Esophagus (tissue), 2 donors: Measurements from ENCODE around the gene DCN. TPM values are rescaled to one million over a fixed set of nuclear protein-coding genes. Genes with fewer than 3 reads are reported as not detected.

Experiments
- H3K27ac ChIP-seq, 2 donors: one replicate each; pipeline ENCODE4 v1.5.1; 2013; ENCODE audit warnings: low read depth in 2 of 2, mild to moderate bottlenecking in 2 of 2, inconsistent platforms in 1 of 2, low read length in 1 of 2, moderate library complexity in 1 of 2
- H3K27me3 ChIP-seq, 2 donors: one replicate each; pipeline ENCODE4 v1.6.1; 2013; ENCODE audit warnings: low read length in 2 of 2, control low read depth in 1 of 2, mild to moderate bottlenecking in 1 of 2; ENCODE audit not compliant: insufficient read depth in 2 of 2, control insufficient read depth in 1 of 2
- H3K36me3 ChIP-seq, 2 donors: one replicate each; pipeline ENCODE4 v1.6.1; 2013; ENCODE audit warnings: low read length in 1 of 2; ENCODE audit not compliant: control insufficient read depth in 2 of 2, insufficient read depth in 2 of 2
- H3K4me1 ChIP-seq, 2 donors: one replicate each; pipeline ENCODE4 v1.6.1; 2013; ENCODE audit warnings: low read length in 1 of 2; ENCODE audit not compliant: control insufficient read depth in 2 of 2, insufficient read depth in 2 of 2
- H3K4me3 ChIP-seq, 2 donors: one replicate each; pipeline ENCODE4 v1.5.1; 2013; ENCODE audit warnings: low read length in 2 of 2, mild to moderate bottlenecking in 2 of 2, low read depth in 1 of 2, moderate library complexity in 1 of 2
- H3K9me3 ChIP-seq, 2 donors: one replicate each; pipeline ENCODE4 v1.6.1; 2013; ENCODE audit warnings: mild to moderate bottlenecking in 2 of 2, low read depth in 1 of 2, low read length in 1 of 2, moderate library complexity in 1 of 2; ENCODE audit not compliant: control insufficient read depth in 2 of 2, insufficient read depth in 1 of 2
- WGBS, 2 donors: extraction: QIAGEN DNeasy Blood & Tissue Kit; methylation state at CpG; one replicate each; pipeline ENCODE4 v1.1.7; 2013; 5-methylcytosine and 5-hydroxymethylcytosine counted together
- polyA plus RNA-seq, 2 donors: library from polyadenylated mRNA; stranded (reverse); fragments of 200-250 nt; gene quantifications; one replicate each; pipeline ENCODE4 v1.2.3, GENCODE V29; 2013
- donor health status: healthy with polysubstance abuse.
- donor health status: Bipolar disorder and iron deficiency.

DCN gene
- polyA plus RNA-seq, 2 donors, result 41.1 to 152 TPM

DNA sequence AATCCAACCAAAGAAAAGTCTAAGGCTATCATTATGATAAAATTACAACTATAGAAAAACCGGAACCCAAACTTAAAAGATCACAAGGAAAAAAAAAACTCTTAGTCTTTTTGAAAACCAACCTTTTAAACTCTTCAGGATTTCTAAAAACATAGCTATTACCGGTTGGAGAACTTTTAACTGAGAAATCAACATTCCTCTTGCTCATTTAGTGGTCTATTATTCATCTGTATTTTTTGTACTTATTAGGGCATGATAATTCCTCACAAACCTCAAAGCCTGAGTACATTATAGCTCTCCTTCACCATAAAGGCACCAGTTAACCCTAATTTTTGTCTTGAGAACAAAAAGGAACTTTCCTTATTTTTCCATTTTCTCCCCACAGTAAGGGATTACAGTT lies 81.7 kb downstream of the DCN start:
- no peaks in the 10 kb centered on the region for H3K4me1 ChIP-seq
- 76 to 80% methylated on average over 2 of the region's 2 CpGs for WGBS, 2 donors

DNA sequence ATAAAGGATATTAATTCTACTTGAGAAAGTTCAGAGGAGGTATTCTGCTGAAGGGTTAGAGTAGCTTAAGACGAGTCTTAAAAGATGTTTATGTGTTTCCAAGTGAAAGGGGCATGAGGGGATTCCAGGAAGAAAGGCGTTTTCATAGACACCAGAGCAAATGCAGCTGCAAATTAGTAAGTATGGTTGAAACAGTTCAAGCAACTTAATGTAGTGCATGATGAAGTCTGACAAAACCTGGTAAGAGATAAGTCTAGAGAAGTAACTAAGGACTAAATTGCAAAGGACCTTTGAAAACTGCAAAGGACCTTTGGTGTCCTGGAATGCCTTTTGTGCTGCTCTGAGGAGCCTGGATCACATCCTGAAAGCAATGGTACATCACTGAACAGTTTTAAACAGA lies 82.8 kb downstream of the DCN start:
- H3K27ac ChIP-seq, result no peak overlapping the region
- no peaks in the 10 kb centered on the region for H3K27me3 ChIP-seq
- 62 to 71% methylated on average over 2 of the region's 2 CpGs for WGBS, 2 donors
- no peaks in the 10 kb centered on the region for H3K4me1 ChIP-seq
- H3K9me3 ChIP-seq, result no peaks in the 10 kb centered on the region
- H3K4me3 ChIP-seq, result no peak overlapping the region
- no peaks in the 10 kb centered on the region for H3K36me3 ChIP-seq

More for the DNA sequence above, 81.7 kb downstream of the DCN start:
- no peak overlapping the region for H3K27ac ChIP-seq
- no peaks in the 10 kb centered on the region for H3K27me3 ChIP-seq
- no peak overlapping the region for H3K4me3 ChIP-seq
- H3K36me3 ChIP-seq, result no peaks in the 10 kb centered on the region
- H3K9me3 ChIP-seq, result no peaks in the 10 kb centered on the region

DNA sequence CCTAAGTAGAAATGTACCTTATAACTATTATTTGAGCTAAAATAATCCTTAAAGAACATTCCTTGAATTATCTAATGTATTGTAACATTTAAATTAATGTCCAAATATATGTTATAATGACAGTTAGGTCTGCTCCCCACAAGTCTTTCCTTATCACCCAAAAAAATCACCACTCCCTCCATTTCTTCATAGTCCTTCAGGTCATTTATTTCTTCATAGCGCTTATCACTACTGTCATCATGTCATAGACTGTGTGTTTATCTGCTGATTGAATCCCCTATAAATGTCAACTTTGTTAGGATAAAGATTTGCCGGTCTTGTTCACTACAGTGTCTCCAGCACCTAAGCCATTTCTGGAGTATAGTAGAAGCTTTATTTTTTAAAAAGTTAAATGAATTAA lies 83.3 kb downstream of the DCN start:
- no peaks in the 10 kb centered on the region for H3K9me3 ChIP-seq
- H3K36me3 ChIP-seq, result no peaks in the 10 kb centered on the region
- 50% methylated on average over 2 of the region's 2 CpGs for WGBS, 2 donors
- H3K4me3 ChIP-seq, result no peak overlapping the region
- H3K27ac ChIP-seq, result no peak overlapping the region
- H3K4me1 ChIP-seq, result no peaks in the 10 kb centered on the region
- H3K27me3 ChIP-seq, result no peaks in the 10 kb centered on the region

DNA sequence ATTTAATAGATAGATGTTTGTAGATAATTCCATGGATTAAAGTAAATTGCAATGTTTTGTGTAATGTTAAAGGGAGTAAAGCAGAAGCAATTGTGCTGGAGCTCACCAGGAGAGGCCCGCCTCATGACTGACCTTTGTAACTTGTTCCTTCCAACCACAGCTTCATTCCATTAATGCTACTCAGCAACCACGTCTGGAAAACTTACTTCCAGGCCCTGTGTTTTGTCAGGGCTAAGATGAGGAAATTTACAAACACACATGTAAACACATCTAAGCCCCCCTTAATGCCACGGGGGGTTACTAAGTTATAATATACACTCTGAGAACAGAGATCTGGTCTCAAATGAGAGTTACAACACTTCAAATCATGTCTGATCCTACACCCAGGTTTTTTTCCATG lies 83.7 kb downstream of the DCN start:
- Histone ChIP-seq H3K27ac (no peak overlapping the region), H3K9me3 (no peaks in the 10 kb centered on the region), H3K36me3 (no peaks in the 10 kb centered on the region), H3K4me3 (no peak overlapping the region), H3K4me1 (no peaks in the 10 kb centered on the region), H3K27me3 (no peaks in the 10 kb centered on the region)
- WGBS, 2 donors, result 23 to 38% methylated on average over 3 of the region's 3 CpGs

DNA sequence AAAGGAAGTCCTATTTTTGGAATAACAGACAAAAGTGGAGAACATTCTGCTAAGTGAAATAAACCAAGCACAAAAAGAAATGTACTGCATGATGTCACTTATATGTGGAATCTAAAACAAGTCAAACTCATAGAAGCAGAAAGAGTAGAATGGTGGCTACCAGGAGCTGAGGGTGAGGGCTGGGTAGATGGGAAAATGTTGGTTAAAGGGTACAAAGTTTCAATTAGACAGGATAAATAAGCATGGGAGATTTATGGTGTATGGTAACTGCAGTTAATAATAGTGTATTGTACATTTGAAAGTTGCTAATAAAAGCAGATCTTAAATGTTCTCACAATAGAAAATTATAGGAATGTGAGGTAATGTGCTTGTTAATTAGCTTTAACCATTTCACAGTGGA lies 84.2 kb downstream of the DCN start:
- no peaks in the 10 kb centered on the region for H3K9me3 ChIP-seq
- no peak overlapping the region for H3K27ac ChIP-seq
- no peaks in the 10 kb centered on the region for H3K36me3 ChIP-seq
- H3K4me3 ChIP-seq, result no peak overlapping the region
- no peaks in the 10 kb centered on the region for H3K4me1 ChIP-seq
- H3K27me3 ChIP-seq, result no peaks in the 10 kb centered on the region

DNA sequence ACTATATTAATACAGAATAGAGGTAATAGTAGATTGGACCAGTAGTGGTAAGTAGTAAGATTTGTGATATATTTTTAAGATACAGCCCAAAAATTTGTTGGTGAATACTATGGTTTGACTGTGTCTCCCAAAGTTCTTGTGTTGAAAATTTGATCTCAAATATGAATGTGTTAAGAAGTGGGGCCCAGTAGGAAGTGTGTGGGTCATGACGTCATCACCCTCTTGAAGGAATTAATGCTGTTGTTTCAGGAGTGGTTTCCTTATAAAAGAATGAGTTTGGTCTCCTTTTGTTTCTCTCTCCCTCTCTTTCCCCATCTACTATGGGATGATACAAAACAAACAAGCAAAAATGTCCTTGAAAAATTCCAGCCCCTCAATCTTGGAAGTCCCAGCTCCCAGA lies 87.7 kb downstream of the DCN start:
- Histone ChIP-seq H3K9me3 (no peaks in the 10 kb centered on the region), H3K27ac (no peak overlapping the region), H3K27me3 (no peaks in the 10 kb centered on the region), H3K36me3 (no peaks in the 10 kb centered on the region), H3K4me3 (no peak overlapping the region), H3K4me1 (no peaks in the 10 kb centered on the region)
- WGBS, 2 donors, result 77 to 80% methylated on average over 1 of the region's 1 CpG

DNA sequence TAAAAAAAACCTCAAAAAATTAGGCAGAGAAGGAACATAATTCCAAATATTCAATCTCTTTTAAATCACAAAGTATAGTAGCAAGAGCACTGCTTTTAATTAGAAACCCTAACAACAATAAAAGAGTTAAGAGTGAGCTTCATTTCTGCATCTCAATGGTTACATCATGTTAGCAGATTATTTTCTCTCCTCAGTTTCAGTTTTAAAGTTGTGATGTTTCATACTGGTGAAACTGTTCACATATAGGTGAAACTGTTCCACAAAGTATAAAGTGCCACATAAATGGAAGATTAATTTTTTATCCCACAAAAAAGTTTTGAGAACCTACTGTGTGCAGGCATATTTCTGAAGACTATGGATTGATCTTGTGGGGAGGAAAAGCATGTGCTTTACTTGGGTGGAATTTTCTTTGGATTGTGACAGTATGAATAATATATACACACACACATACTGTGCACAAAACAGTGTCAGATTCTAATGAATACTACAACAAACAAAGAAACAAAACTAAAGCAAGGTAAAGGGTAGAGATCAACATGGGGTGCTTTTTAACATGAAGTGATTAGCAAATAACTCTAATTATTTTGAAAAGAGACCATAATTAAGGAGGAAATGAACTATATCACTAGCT lies 88.5 kb downstream of the DCN start:
- no peaks in the 10 kb centered on the region for H3K4me1 ChIP-seq
- H3K36me3 ChIP-seq, result no peaks in the 10 kb centered on the region
- no peaks in the 10 kb centered on the region for H3K9me3 ChIP-seq
- H3K27ac ChIP-seq, result no peak overlapping the region
- H3K27me3 ChIP-seq, result no peaks in the 10 kb centered on the region
- H3K4me3 ChIP-seq, result no peak overlapping the region

DNA sequence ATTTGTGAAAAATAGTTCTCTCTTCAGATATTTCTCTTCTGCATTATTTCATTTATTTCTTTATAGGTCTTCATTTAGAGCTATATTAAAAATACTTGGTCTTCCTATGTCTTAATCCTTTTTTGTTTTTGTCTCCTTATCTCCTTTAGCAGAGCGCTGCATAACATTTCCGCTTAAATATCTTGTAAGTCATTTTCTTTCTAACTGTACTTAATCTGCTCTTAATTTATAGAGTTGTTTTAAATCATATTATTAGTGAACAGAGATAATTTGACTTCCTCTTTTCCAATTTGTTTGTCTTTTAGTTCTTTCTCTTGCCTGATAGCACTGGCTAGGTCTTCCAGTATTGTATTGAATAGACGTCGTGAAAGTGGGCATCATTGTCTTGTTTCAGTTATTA lies 89.3 kb downstream of the DCN start:
- 89 to 91% methylated on average over 4 of the region's 4 CpGs for WGBS, 2 donors
- Histone ChIP-seq H3K27ac (no peak overlapping the region), H3K27me3 (no peaks in the 10 kb centered on the region), H3K9me3 (no peaks in the 10 kb centered on the region), H3K36me3 (no peaks in the 10 kb centered on the region), H3K4me3 (no peak overlapping the region), H3K4me1 (no peaks in the 10 kb centered on the region)

DNA sequence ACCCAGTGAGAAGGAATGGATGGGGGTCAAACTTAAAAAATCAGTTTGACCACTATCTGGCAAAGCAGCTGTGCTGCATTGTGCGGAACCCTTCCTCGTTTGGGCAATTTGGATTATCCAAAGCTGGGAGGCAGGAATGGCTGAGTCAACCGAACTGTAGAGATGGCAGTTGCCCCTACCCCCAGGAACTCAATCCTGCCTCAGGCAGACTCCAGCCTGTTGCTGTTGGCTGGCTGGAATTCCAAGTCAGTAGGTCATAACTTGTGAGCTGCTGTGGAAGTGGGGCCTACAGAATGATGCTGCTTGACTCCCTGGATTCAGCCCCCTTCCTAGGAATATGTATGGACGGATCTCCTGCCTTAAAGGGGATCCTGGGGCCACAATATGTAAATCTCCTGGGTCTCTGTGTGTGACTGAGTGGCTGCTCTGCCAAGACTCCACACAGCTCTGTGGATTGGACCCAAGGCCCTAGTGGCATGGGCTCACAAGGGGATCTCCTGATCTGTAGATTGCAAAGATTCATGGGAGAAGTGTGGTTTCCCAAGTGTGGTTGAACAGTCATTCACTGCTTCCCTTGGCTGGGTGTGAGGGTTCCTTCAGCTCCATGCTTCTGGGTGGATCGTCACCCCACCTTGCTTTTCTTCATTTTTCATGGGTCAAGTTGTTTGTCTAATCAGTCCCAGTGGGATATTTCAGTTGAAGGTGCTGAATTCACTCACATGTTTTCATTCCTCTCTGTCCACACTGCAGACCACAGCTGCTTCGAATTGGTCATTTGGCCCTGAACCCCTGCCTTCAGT lies 90.5 kb downstream of the DCN start:
- no peaks in the 10 kb centered on the region for H3K9me3 ChIP-seq
- 72 to 73% methylated on average over 6 of the region's 6 CpGs for WGBS, 2 donors
- no peaks in the 10 kb centered on the region for H3K4me1 ChIP-seq
- H3K4me3 ChIP-seq, result no peak overlapping the region
- no peak overlapping the region for H3K27ac ChIP-seq
- no peaks in the 10 kb centered on the region for H3K36me3 ChIP-seq
- H3K27me3 ChIP-seq, result no peaks in the 10 kb centered on the region
